GM18861 (cell line): ENCODE measurements around the gene HMGCS2.

ENCODE experiments used
- ATAC-seq: cut with Tn5 transposase; IDR thresholded peaks from one replicate; pipeline ENCODE4 v1.9.1; 2021; ENCODE audit not compliant: unreplicated experiment

Gene HMGCS2

GRCh38 chr1:119702384-119702783 lies 66.3 kb downstream of the HMGCS2 start:
- ATAC-seq: no peak

GRCh38 chr1:119701659-119702058 lies 67.0 kb downstream of the HMGCS2 start:
- no peak for ATAC-seq

GRCh38 chr1:119700326-119700725 lies 68.4 kb downstream of the HMGCS2 start:
- no peak for ATAC-seq
